NCI-H460 (cell line): ENCODE results near the gene RUSC2. TPM values are rescaled to one million over a fixed set of nuclear protein-coding genes. Genes with fewer than 3 reads are reported as not detected.
"Not testable (repeated sequence)": the region's sequence is repeated elsewhere in the genome, so short reads cannot be mapped to it uniquely, and the experiment has no call there.

Experiments used
- DNase-seq: peaks from one replicate; pipeline ENCODE4 v3.0.0-alpha.2; 2016; ENCODE audit warnings: low read depth; ENCODE audit errors: extremely low read depth
- total RNA-seq: library from RNA; depleted of rRNA; stranded (reverse); fragments of >200 nt; shearing (Covaris generic); gene quantifications from 2 replicates; pipeline ENCODE4 v1.2.3, GENCODE V29; 2014; rRNA removed

RUSC2 gene
- total RNA-seq, 1 experiment from 2014 or later, result 10.1 TPM

- no peak for DNase-seq
These were observed 31.8 kb downstream of the RUSC2 start for GRCh38 chr9:35521708-35522107.

GRCh38 chr9:35522187-35522586, 32.3 kb downstream of the RUSC2 start:
- DNase-seq, result no peak

GRCh38 chr9:35522700-35523099, 32.8 kb downstream of the RUSC2 start:
- DNase-seq, result no peak

- not testable (repeated sequence) for DNase-seq
These were observed 33.6 kb downstream of the RUSC2 start for GRCh38 chr9:35523556-35523955.

GRCh38 chr9:35526087-35526801, 36.3 kb downstream of the RUSC2 start:
- no peak for DNase-seq

GRCh38 chr9:35529161-35529823, 39.4 kb downstream of the RUSC2 start:
- no peak for DNase-seq

GRCh38 chr9:35533398-35533797, 43.5 kb downstream of the RUSC2 start:
- DNase-seq, result no peak

- not testable (repeated sequence) for DNase-seq
These were observed 45.0 kb downstream of the RUSC2 start for GRCh38 chr9:35534921-35535320.

GRCh38 chr9:35537913-35538312, 48.0 kb downstream of the RUSC2 start:
- no peak for DNase-seq

GRCh38 chr9:35538361-35539234, 48.7 kb downstream of the RUSC2 start:
- DNase-seq, result no peak

Other genes starting within 250 kb of the RUSC2 start
- 7.8 and 8.5 TPM in 2 replicates for gene TESK1, start 115.2 kb downstream of the RUSC2 start, total RNA-seq
- not detected in 2 replicates for gene CD72, start 128.3 kb downstream of the RUSC2 start, total RNA-seq
- gene SIT1, start 160.8 kb downstream of the RUSC2 start, total RNA-seq, result not detected in 2 replicates
- gene RMRP, start 167.9 kb downstream of the RUSC2 start, total RNA-seq, result 9,964 and 10,171 TPM in 2 replicates
- 6.3 and 8.4 TPM in 2 replicates for gene CCDC107, start 168.2 kb downstream of the RUSC2 start, total RNA-seq
- gene ARHGEF39, start 175.1 kb downstream of the RUSC2 start, total RNA-seq, result 5.0 and 7.5 TPM in 2 replicates
- gene CA9, start 183.8 kb downstream of the RUSC2 start, total RNA-seq, result 10.1 and 13.7 TPM in 2 replicates
- gene TPM2, start 199.8 kb downstream of the RUSC2 start, total RNA-seq, result 36.3 and 40.7 TPM in 2 replicates
- 44.8 TPM in 2 replicates for gene TLN1, start 242.1 kb downstream of the RUSC2 start, total RNA-seq
- 22.4 and 24.5 TPM in 2 replicates for gene CREB3, start 242.6 kb downstream of the RUSC2 start, total RNA-seq